ENCODE data around the gene SCN5A.

DNA sequence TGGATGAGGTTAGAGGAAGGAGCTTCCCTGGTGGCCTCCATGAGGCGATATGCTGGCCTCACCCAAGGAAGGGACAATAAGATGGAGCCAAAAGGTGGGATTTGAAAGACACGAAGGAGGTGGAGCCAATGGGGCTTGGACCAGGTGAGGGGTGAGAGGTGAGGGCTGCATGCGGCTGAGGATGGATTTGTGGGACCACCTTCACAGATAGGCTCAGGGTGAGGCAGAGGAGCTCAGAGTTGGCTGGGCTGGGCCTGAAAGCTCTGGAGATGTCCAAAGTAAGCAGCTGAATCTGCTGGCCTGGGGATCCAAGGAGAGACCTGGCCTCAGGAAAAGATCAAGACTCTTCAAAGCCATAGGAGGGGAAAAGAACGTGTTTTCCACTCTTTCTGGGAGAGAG is 103.5 kb downstream of the SCN5A start:
- TF ChIP-seq, protein P1, sequence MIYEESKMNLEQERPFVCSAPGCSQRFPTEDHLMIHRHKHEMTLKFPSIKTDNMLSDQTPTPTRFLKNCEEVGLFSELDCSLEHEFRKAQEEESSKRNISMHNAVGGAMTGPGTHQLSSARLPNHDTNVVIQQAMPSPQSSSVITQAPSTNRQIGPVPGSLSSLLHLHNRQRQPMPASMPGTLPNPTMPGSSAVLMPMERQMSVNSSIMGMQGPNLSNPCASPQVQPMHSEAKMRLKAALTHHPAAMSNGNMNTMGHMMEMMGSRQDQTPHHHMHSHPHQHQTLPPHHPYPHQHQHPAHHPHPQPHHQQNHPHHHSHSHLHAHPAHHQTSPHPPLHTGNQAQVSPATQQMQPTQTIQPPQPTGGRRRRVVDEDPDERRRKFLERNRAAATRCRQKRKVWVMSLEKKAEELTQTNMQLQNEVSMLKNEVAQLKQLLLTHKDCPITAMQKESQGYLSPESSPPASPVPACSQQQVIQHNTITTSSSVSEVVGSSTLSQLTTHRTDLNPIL (CRISPR knock-in tag; IDR thresholded peaks at IDR 0.05; ENCODE audit: low read depth), result no peak
- TF ChIP-seq ZNF70 (CRISPR knock-in tag; IDR thresholded peaks at IDR 0.05) (no peak), RARB (CRISPR knock-in tag; IDR thresholded peaks at IDR 0.05) (no peak), ESRRG (CRISPR knock-in tag; IDR thresholded peaks at IDR 0.05) (no peak)

Measured in SK-N-SH treated with all-trans-retinoic acid at 6 μM for 48 hours (cell line).